K562 (cell line): ENCODE results near the gene VPS41. TPM values are rescaled to one million over a fixed set of nuclear protein-coding genes. Genes with fewer than 3 reads are reported as not detected.

Experiments
- ATAC-seq: fragments of 200-7000 bp; cut with Tn5 transposase; 3 replicates; pipeline ENCODE4 v1.9.1; 2020; ENCODE audit warnings: moderate library complexity
- BruUV-seq: library from RNA; stranded (reverse); fragments of 400-500 nt; replicated peaks from 2 replicates; lab custom pipeline; 2021; lab: Mats Ljungman, UMichigan
- CTCF ChIA-PET: fragments of 300-600 bp; formaldehyde crosslinking; extraction: SDS; loops from one replicate; lab custom pipeline; 2021; ENCODE audit warnings: low intra/inter-chr PET ratio; lab: Yijun Ruan, JAX
- POLR2A ChIA-PET: fragments of 300-600, 350-650 bp; sonication (Branson Sonifier 250); formaldehyde crosslinking; extraction: SDS; loops from one replicate; lab custom pipeline; 2021; ENCODE audit warnings: antibody characterized with exemption, inconsistent platforms; lab: Yijun Ruan, JAX
- DNase-seq, 4 experiments: peaks; one replicate each; pipeline versions ENCODE4 v3.0.0 to v3.0.0-alpha.2; 2011 to 2018; ENCODE audit warnings: low spot score in 3 of 4, mixed read lengths in 3 of 4; ENCODE audit errors: extremely low read depth in 1 of 4
- FAIRE-seq: peaks from 2 replicates; lab custom pipeline; 2011; peaks lifted over from hg19 to GRCh38; lab: Jason Lieb, UNC
- H2AFZ ChIP-seq: 2 replicates; pipeline ENCODE4 v1.6.0; 2011; ENCODE audit warnings: low read depth, low read length, control low read depth, inconsistent platforms
- H3K27ac ChIP-seq: fragments of 200-600 bp; 3 replicates; pipeline ENCODE4 v1.8.0; 2011; ENCODE audit warnings: low read depth, mild to moderate bottlenecking, control low read depth, inconsistent platforms, low read length, moderate library complexity, mixed read lengths; ENCODE audit errors: extremely low read depth
- H3K27me3 ChIP-seq, 2 experiments: fragments of 300-600 bp in 1 of 2; 2 replicates in 1 of 2; 3 replicates in 1 of 2; pipeline versions ENCODE4 v1.6.0 to v1.8.0; 2011; ENCODE audit warnings: inconsistent platforms in 2 of 2, low read length in 2 of 2, mild to moderate bottlenecking in 1 of 2, mixed read lengths in 1 of 2, moderate library complexity in 1 of 2; ENCODE audit not compliant: control insufficient read depth in 2 of 2, insufficient read depth in 2 of 2
- H3K36me3 ChIP-seq: fragments of 300-600 bp; 3 replicates; pipeline ENCODE4 v1.8.0; 2011; ENCODE audit warnings: mild to moderate bottlenecking, low read length, inconsistent platforms; ENCODE audit not compliant: control insufficient read depth, insufficient read depth
- H3K4me1 ChIP-seq, 2 experiments: fragments of 200-600 bp in 1 of 2; replicated peaks in 1 of 2; 2 replicates in 1 of 2; 3 replicates in 1 of 2; pipeline versions ENCODE4 v1.5.1 to v1.8.0; 2011; ENCODE audit warnings: inconsistent platforms in 2 of 2, low read length in 2 of 2, mild to moderate bottlenecking in 1 of 2, mixed read lengths in 1 of 2, moderate library complexity in 1 of 2; ENCODE audit not compliant: control insufficient read depth in 2 of 2, insufficient read depth in 2 of 2
- H3K4me2 ChIP-seq: 2 replicates; pipeline ENCODE4 v1.6.1; 2011; ENCODE audit warnings: low read length, control low read depth, inconsistent platforms, mixed read lengths; ENCODE audit not compliant: insufficient read depth
- H3K4me3 ChIP-seq: fragments of 200-600 bp; sonication (generic), shearing (Covaris generic); 2 replicates; pipeline ENCODE4 v1.5.1; 2016; ENCODE audit warnings: control low read depth, inconsistent platforms
- H3K79me2 ChIP-seq: fragments of 200-600 bp; 3 replicates; pipeline ENCODE4 v1.8.0; 2011; ENCODE audit warnings: low read length, inconsistent platforms; ENCODE audit not compliant: control insufficient read depth, insufficient read depth
- H3K9ac ChIP-seq, 2 experiments: 2 replicates each; pipeline versions ENCODE4 v1.6.0 to v1.6.1; 2011; ENCODE audit warnings: low read depth in 2 of 2, low read length in 2 of 2, control low read depth in 1 of 2, inconsistent platforms in 1 of 2, mild to moderate bottlenecking in 1 of 2, mixed read lengths in 1 of 2; ENCODE audit not compliant: insufficient read depth in 1 of 2
- H3K9me1 ChIP-seq: one replicate; pipeline ENCODE4 v1.6.0; 2011; ENCODE audit warnings: inconsistent platforms, mild to moderate bottlenecking, low read length, moderate library complexity; ENCODE audit not compliant: control insufficient read depth, insufficient read depth
- H3K9me3 ChIP-seq: replicated peaks from 2 replicates; pipeline ENCODE4 v1.5.1; 2011; ENCODE audit warnings: low read depth, low read length, inconsistent platforms; ENCODE audit not compliant: control insufficient read depth, insufficient read depth
- H4K20me1 ChIP-seq: replicated peaks from 2 replicates; pipeline ENCODE4 v1.6.1; 2011; ENCODE audit warnings: low read length, inconsistent platforms, mixed read lengths; ENCODE audit not compliant: control insufficient read depth, insufficient read depth
- CEBPG ChIP-seq, 3 experiments: fragments of 200-800 bp in 1 of 3; sonication (Bioruptor generic) in 1 of 3; sonication (generic) in 1 of 3; formaldehyde crosslinking in 1 of 3; IDR thresholded peaks in 2 of 3; conservative IDR thresholded peaks in 1 of 3; 2 replicates each; pipeline versions ENCODE4 v1.6.1 to v1.8.0; 2016 to 2022; ENCODE audit warnings: missing compliant biosample characterization in 2 of 3, missing genetic modification characterization in 2 of 3, mild to moderate bottlenecking in 1 of 3, missing genetic modification reagents in 1 of 3
- CXXC5 ChIP-seq: fragments of 250-450 bp; sonication (Bioruptor Pico); IDR thresholded peaks from 2 replicates; pipeline ENCODE4 v1.8.0; 2022; ENCODE audit warnings: inconsistent platforms, mild to moderate bottlenecking, moderate library complexity
- EP400 ChIP-seq: fragments of 450-650 bp; IDR thresholded peaks from 2 replicates; pipeline ENCODE4 v1.6.1; 2017; ENCODE audit warnings: antibody characterized with exemption, mild to moderate bottlenecking, moderate library complexity
- FOS ChIP-seq: IDR thresholded peaks from 3 replicates; pipeline ENCODE4 v1.6.1; 2011; ENCODE audit not compliant: insufficient read length; ENCODE audit errors: extremely low read depth
- FOSL1 ChIP-seq: fragments of 200-800 bp; sonication (Bioruptor generic); conservative IDR thresholded peaks from 2 replicates; pipeline ENCODE4 v1.6.1; 2016; ENCODE audit warnings: missing genetic modification characterization, missing compliant biosample characterization
- NR2C2 ChIP-seq, 2 experiments: fragments of 200-800 bp in 1 of 2; sonication (Bioruptor generic) in 1 of 2; sonication (generic) in 1 of 2; formaldehyde crosslinking in 1 of 2; IDR thresholded peaks; 2 replicates each; pipeline versions ENCODE4 v1.6.1 to v1.8.0; 2016 to 2022; ENCODE audit warnings: mild to moderate bottlenecking in 1 of 2, missing compliant biosample characterization in 1 of 2, missing genetic modification characterization in 1 of 2, missing genetic modification reagents in 1 of 2
- PTRF ChIP-seq: fragments of 450-650 bp; IDR thresholded peaks from 2 replicates; pipeline ENCODE4 v1.6.1; 2016; ENCODE audit warnings: mild to moderate bottlenecking, missing genetic modification characterization, missing compliant biosample characterization
- SPI1 ChIP-seq: IDR thresholded peaks from 2 replicates; pipeline ENCODE4 v1.6.1; 2011; ENCODE audit warnings: low read depth, low read length, control low read depth, borderline replicate concordance
- TRIM24 ChIP-seq, 2 experiments: fragments of 450-650 bp; IDR thresholded peaks; 2 replicates each; pipeline ENCODE4 v1.6.1; 2016
- ZNF589 ChIP-seq: fragments of 200-800 bp; sonication (Bioruptor generic); IDR thresholded peaks from 2 replicates; pipeline ENCODE4 v1.6.1; 2016; ENCODE audit warnings: low read depth, missing genetic modification characterization, missing compliant biosample characterization
- WGBS: fragments of 100-300 bp; shearing (Covaris generic); methylation state at CpG from one replicate; pipeline ENCODE4 v1.1.6; 2016; ENCODE audit warnings: low coverage, mixed read lengths; ENCODE audit not compliant: insufficient coverage; ENCODE audit errors: missing lambda C conversion rate; 5-methylcytosine and 5-hydroxymethylcytosine counted together
- in situ Hi-C: fragments of 300-500 bp; cut with MboI; formaldehyde crosslinking; loops from 4 replicates; pipeline ENCODE4 v1.15.0; 2018; ENCODE audit warnings: inconsistent platforms, mixed read lengths
- intact Hi-C: fragments of 100-400 bp; cut with micrococcal nuclease; formaldehyde crosslinking; loops from 2 replicates; pipeline ENCODE4 v1.14.2; 2022
- polyA plus RNA-seq, 8 experiments: library from polyadenylated mRNA; depleted of rRNA in 4 of 8; stranded (reverse) in 5 of 8; unstranded in 3 of 8; fragments of >200 nt; fragmentation: Nextera tagmentation in 2 of 8; fragmentation: Illumina TruSeq in 1 of 8; extraction: Ambion mirVana in 2 of 8; extraction: Trizol in 1 of 8; gene quantifications; 2 replicates each; pipeline versions ENCODE4 v1.2.1 to v1.2.3, GENCODE V29; 2011 to 2014; ENCODE audit warnings: inconsistent platforms in 1 of 8, missing spikeins in 1 of 8
- total RNA-seq, 7 experiments: library from RNA; depleted of rRNA in 6 of 7; stranded (reverse); fragments of >200 nt in 6 of 7; fragmentation: Illumina TruSeq in 2 of 7; extraction: Trizol in 2 of 7; gene quantifications; 2 replicates each; pipeline versions ENCODE4 v1.2.1 to v1.2.3, GENCODE V29; 2011 to 2021; ENCODE audit warnings: low replicate concordance in 1 of 7
- TF ChIP-seq, protein P1 (sequence below): fragments of 250-450 bp; sonication (Bioruptor Pico); IDR thresholded peaks from 2 replicates; pipeline ENCODE4 v1.8.0; 2021; ENCODE audit warnings: moderate library complexity, mild to moderate bottlenecking, inconsistent platforms
- TF ChIP-seq, protein P2 (sequence below): fragments of 200-800 bp; sonication (Bioruptor generic); IDR thresholded peaks from 2 replicates; pipeline ENCODE4 v1.6.1; 2017; ENCODE audit warnings: missing genetic modification characterization, missing compliant biosample characterization

Gene VPS41
- total and polyA plus RNA-seq, 9 of the 15 experiments (the other 6 are each of a cell fraction or from before 2014, with no cell fraction given): 17.7 to 46.8 (median 32.1) TPM

- Histone ChIP-seq H3K79me2 (no peaks in the 10 kb centered on the region), H3K4me1 (0 out of 5 replicates have a peak, but pooled peaks cover 0 to 7% of the 10 kb centered on the region in 2 experiments), H3K9me1 (no peaks in the 10 kb centered on the region), H3K9ac (no peak overlapping the region), H2AFZ (peak overlapping the region; percentile 94), H3K27me3 (peaks cover 0 to 5% of the 10 kb centered on the region in 2 experiments; a peak in 1 of 5 replicates), H3K4me2 (peak overlapping the region; percentile 28; the same call in 1 of the 2 replicates), H3K9me3 (no peaks in the 10 kb centered on the region), H3K27ac (no peak overlapping the region), H3K36me3 (no peaks in the 10 kb centered on the region), H4K20me1 (no peaks in the 10 kb centered on the region), H3K4me3 (no peak overlapping the region)
- CTCF ChIA-PET: interaction anchor here (0.6 kb wide), 1 partner anchor 156 kb away, joined by 4 read pairs; no protein-coding TSS in a partner anchor
- BruUV-seq: no TSS peak
- FAIRE-seq (peak; percentile 72), ATAC-seq (peak; percentile 79), DNase-seq (peak; percentile 17 to 41 (median 26))
- POLR2A ChIA-PET: interaction anchor here (0.6 to 0.8 kb wide), 3 partner anchors 10 to 694 kb away, joined by 3 to 4 read pairs (median 3); partner anchors contain the start of gene RALA
- intact Hi-C loops (loop anchor here (5.0 to 10.0 kb wide), 3 partner anchors 132 to 425 kb away; no protein-coding TSS in a partner anchor), in situ Hi-C loops (loop anchor here (5.0 kb wide), 1 partner anchor 538 kb away; no protein-coding TSS in a partner anchor)
- 61% methylated on average over 7 of the region's 7 CpGs for WGBS
- 0 out of 4 replicates have a peak, but pooled peaks of 1 of the 2 experiments have one; percentile 16 for TF ChIP-seq TRIM24 (IDR thresholded peaks at IDR 0.05)
- TF ChIP-seq, protein P1, sequence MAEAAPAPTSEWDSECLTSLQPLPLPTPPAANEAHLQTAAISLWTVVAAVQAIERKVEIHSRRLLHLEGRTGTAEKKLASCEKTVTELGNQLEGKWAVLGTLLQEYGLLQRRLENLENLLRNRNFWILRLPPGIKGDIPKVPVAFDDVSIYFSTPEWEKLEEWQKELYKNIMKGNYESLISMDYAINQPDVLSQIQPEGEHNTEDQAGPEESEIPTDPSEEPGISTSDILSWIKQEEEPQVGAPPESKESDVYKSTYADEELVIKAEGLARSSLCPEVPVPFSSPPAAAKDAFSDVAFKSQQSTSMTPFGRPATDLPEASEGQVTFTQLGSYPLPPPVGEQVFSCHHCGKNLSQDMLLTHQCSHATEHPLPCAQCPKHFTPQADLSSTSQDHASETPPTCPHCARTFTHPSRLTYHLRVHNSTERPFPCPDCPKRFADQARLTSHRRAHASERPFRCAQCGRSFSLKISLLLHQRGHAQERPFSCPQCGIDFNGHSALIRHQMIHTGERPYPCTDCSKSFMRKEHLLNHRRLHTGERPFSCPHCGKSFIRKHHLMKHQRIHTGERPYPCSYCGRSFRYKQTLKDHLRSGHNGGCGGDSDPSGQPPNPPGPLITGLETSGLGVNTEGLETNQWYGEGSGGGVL (CRISPR knock-in tag): no peak
- TF ChIP-seq EP400: peak; percentile 43
- TF ChIP-seq PTRF (tag): peak; percentile 25; the same call in 1 of the 2 replicates
- TF ChIP-seq ZNF589 (CRISPR knock-in tag): peak; percentile 36; the same call in 1 of the 2 replicates
- TF ChIP-seq FOSL1 (tag): peak; percentile 61
- TF ChIP-seq CEBPG (CRISPR knock-in tag; IDR thresholded peaks at IDR 0.05): no peak
- TF ChIP-seq CEBPG (tag; conservative IDR thresholded peaks at IDR 0.05 in 1 of 2, IDR thresholded peaks at IDR 0.05 in 1 of 2): peak in 1 of 2 experiments; percentile 54; a peak in 1 of 4 replicates
- no peak for TF ChIP-seq FOS
- 0 out of 2 replicates have a peak, but pooled peaks have one; percentile 36 for TF ChIP-seq CXXC5 (CRISPR knock-in tag)
- TF ChIP-seq, protein P2, sequence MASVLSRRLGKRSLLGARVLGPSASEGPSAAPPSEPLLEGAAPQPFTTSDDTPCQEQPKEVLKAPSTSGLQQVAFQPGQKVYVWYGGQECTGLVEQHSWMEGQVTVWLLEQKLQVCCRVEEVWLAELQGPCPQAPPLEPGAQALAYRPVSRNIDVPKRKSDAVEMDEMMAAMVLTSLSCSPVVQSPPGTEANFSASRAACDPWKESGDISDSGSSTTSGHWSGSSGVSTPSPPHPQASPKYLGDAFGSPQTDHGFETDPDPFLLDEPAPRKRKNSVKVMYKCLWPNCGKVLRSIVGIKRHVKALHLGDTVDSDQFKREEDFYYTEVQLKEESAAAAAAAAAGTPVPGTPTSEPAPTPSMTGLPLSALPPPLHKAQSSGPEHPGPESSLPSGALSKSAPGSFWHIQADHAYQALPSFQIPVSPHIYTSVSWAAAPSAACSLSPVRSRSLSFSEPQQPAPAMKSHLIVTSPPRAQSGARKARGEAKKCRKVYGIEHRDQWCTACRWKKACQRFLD (CRISPR knock-in tag): 0 out of 2 replicates have a peak, but pooled peaks have one; percentile 40
- no peak for TF ChIP-seq NR2C2 (CRISPR knock-in tag; IDR thresholded peaks at IDR 0.05)
- 0 out of 2 replicates have a peak, but pooled peaks have one; percentile 20 for TF ChIP-seq NR2C2 (tag; IDR thresholded peaks at IDR 0.05)
- TF ChIP-seq SPI1: peak; percentile 22; the same call in 1 of the 2 replicates
Observed at GRCh38 chr7:38929460-38930171, 20.6 kb upstream of the VPS41 start.
